Measurements from ENCODE around the gene SLC35G6. TPM values are rescaled to one million over a fixed set of nuclear protein-coding genes. Genes with fewer than 3 reads are reported as not detected.

Gene SLC35G6
- total RNA-seq, 1 experiment from 2014 or later: not detected

DNA sequence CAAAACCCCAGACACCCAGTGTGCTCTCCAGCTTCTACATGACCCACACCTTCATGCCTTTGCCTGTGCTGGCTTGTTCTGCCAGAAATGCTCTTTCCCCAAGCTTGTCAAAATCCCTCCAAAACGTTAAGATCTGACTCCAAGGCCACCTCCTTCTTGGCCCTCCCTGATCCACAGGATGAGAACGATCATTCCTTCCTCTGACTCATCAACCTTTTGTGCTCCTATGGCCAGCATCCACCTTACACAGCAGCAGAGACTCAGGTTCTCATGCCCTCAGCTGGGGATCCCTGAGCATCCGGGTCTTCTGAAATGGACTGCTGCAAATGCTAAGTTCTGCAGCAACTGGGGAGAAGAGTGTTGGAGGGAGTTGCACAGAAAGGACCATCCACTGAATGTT is 4.8 kb upstream of the SLC35G6 start:
- DNase-seq (ENCODE audit: low read depth, low spot score) (no peak), ATAC-seq (no peak)
- H3K27me3 ChIP-seq (ENCODE audit: control insufficient read depth, insufficient read depth, low read length): no peaks in the 10 kb centered on the region
- CTCF ChIA-PET: no interaction called here
- intact Hi-C loops (cut with micrococcal nuclease; ENCODE audit: unreplicated experiment) (no loop called here), in situ Hi-C loops (cut with HindIII; ENCODE audit: low pct_unique_long_range_greater_than_20kb, low sequenced_read_pairs) (no loop called here)
- no peaks in the 10 kb centered on the region for H3K9me3 ChIP-seq (ENCODE audit: control insufficient read depth, insufficient read depth, low read depth, low read length)
- TF ChIP-seq, protein P1, sequence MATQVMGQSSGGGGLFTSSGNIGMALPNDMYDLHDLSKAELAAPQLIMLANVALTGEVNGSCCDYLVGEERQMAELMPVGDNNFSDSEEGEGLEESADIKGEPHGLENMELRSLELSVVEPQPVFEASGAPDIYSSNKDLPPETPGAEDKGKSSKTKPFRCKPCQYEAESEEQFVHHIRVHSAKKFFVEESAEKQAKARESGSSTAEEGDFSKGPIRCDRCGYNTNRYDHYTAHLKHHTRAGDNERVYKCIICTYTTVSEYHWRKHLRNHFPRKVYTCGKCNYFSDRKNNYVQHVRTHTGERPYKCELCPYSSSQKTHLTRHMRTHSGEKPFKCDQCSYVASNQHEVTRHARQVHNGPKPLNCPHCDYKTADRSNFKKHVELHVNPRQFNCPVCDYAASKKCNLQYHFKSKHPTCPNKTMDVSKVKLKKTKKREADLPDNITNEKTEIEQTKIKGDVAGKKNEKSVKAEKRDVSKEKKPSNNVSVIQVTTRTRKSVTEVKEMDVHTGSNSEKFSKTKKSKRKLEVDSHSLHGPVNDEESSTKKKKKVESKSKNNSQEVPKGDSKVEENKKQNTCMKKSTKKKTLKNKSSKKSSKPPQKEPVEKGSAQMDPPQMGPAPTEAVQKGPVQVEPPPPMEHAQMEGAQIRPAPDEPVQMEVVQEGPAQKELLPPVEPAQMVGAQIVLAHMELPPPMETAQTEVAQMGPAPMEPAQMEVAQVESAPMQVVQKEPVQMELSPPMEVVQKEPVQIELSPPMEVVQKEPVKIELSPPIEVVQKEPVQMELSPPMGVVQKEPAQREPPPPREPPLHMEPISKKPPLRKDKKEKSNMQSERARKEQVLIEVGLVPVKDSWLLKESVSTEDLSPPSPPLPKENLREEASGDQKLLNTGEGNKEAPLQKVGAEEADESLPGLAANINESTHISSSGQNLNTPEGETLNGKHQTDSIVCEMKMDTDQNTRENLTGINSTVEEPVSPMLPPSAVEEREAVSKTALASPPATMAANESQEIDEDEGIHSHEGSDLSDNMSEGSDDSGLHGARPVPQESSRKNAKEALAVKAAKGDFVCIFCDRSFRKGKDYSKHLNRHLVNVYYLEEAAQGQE (IDR thresholded peaks at IDR 0.05; ENCODE audit: insufficient read depth in 1 of 2, low read depth in 2 of 2, low read length in 1 of 2): no peak
- no peak for TF ChIP-seq SIN3A (IDR thresholded peaks at IDR 0.05; ENCODE audit: borderline replicate concordance, insufficient read depth, low read depth, low read length)
- TF ChIP-seq TCF7L2 (IDR thresholded peaks at IDR 0.05; ENCODE audit: low read depth, low read length): no peak
- TF ChIP-seq, protein P2, sequence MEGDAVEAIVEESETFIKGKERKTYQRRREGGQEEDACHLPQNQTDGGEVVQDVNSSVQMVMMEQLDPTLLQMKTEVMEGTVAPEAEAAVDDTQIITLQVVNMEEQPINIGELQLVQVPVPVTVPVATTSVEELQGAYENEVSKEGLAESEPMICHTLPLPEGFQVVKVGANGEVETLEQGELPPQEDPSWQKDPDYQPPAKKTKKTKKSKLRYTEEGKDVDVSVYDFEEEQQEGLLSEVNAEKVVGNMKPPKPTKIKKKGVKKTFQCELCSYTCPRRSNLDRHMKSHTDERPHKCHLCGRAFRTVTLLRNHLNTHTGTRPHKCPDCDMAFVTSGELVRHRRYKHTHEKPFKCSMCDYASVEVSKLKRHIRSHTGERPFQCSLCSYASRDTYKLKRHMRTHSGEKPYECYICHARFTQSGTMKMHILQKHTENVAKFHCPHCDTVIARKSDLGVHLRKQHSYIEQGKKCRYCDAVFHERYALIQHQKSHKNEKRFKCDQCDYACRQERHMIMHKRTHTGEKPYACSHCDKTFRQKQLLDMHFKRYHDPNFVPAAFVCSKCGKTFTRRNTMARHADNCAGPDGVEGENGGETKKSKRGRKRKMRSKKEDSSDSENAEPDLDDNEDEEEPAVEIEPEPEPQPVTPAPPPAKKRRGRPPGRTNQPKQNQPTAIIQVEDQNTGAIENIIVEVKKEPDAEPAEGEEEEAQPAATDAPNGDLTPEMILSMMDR (IDR thresholded peaks at IDR 0.05): no peak
- no peak for TF ChIP-seq POLR2AphosphoS5 (IDR thresholded peaks at IDR 0.05; ENCODE audit: low read depth, low read length)
- no peak overlapping the region for H3K4me3 ChIP-seq (ENCODE audit: low read depth in 2 of 2, low read length in 2 of 2)
- POLR2A ChIA-PET: interaction anchor here (0.6 kb wide), 1 partner anchor 81 kb away, joined by 3 read pairs; no protein-coding TSS in a partner anchor
- BruUV-seq (replicated peaks): no TSS peak
- H3K4me1 ChIP-seq (ENCODE audit: control insufficient read depth, insufficient read depth, low read length): peaks cover 31% of the 10 kb centered on the region
- H3K27ac ChIP-seq (ENCODE audit: low read length): peak overlapping the region; percentile 54
- H3K36me3 ChIP-seq (ENCODE audit: control insufficient read depth, insufficient read depth, low read length): no peaks in the 10 kb centered on the region

DNA sequence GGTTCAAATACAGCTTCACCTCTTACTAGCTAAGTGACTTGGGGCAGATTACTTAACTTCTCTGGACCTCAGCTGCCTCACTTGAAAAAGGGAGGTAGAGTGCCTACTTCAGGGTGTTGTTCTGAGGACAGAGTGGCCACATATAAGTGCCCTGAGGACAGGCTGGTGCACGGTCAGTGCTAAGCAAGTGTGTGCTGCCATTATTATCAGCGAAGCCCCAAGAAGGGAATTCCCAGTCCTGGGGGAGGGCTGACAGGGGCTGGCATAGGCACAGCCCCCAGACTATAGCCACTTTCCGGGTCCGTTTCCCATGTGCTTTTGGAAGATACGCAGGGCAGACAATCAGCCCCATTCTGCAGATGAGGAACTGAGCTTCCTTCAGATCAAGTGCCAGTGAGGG is 4.3 kb upstream of the SLC35G6 start:
- Histone ChIP-seq H3K27me3 (ENCODE audit: control insufficient read depth, insufficient read depth, low read length) (no peaks in the 10 kb centered on the region), H3K27ac (ENCODE audit: low read length) (peak overlapping the region; percentile 54; the same call in 1 of the 2 replicates), H3K9me3 (ENCODE audit: control insufficient read depth, insufficient read depth, low read depth, low read length) (no peaks in the 10 kb centered on the region), H3K4me1 (ENCODE audit: control insufficient read depth, insufficient read depth, low read length) (peaks cover 26% of the 10 kb centered on the region), H3K36me3 (ENCODE audit: control insufficient read depth, insufficient read depth, low read length) (no peaks in the 10 kb centered on the region), H3K4me3 (ENCODE audit: low read depth in 2 of 2, low read length in 2 of 2) (no peak overlapping the region)
- in situ Hi-C loops (cut with HindIII; ENCODE audit: low pct_unique_long_range_greater_than_20kb, low sequenced_read_pairs): no loop called here
- no TSS peak for BruUV-seq (replicated peaks)
- no peak for TF ChIP-seq POLR2AphosphoS5 (IDR thresholded peaks at IDR 0.05; ENCODE audit: low read depth, low read length)
- TF ChIP-seq, protein P1 (IDR thresholded peaks at IDR 0.05; ENCODE audit: insufficient read depth in 1 of 2, low read depth in 2 of 2, low read length in 1 of 2): no peak
- TF ChIP-seq, protein P2 (IDR thresholded peaks at IDR 0.05): no peak
- TF ChIP-seq SIN3A (IDR thresholded peaks at IDR 0.05; ENCODE audit: borderline replicate concordance, insufficient read depth, low read depth, low read length): no peak
- TF ChIP-seq TCF7L2 (IDR thresholded peaks at IDR 0.05; ENCODE audit: low read depth, low read length): no peak
- ChIA-PET CTCF (no interaction called here), POLR2A (no interaction called here)
- intact Hi-C loops (cut with micrococcal nuclease; ENCODE audit: unreplicated experiment): no loop called here
- DNase-seq (ENCODE audit: low read depth, low spot score) (no peak), ATAC-seq (no peak)
